ENCODE data around the gene PRKG1. TPM values are rescaled to one million over a fixed set of nuclear protein-coding genes. Genes with fewer than 3 reads are reported as not detected.
"Not testable (repeated sequence)": the region's sequence is repeated elsewhere in the genome, so short reads cannot be mapped to it uniquely, and the experiment has no call there.

Gene PRKG1
- total and polyA plus RNA-seq, 2 donors from 2014 or later: 3.6 to 14.8 TPM

DNA sequence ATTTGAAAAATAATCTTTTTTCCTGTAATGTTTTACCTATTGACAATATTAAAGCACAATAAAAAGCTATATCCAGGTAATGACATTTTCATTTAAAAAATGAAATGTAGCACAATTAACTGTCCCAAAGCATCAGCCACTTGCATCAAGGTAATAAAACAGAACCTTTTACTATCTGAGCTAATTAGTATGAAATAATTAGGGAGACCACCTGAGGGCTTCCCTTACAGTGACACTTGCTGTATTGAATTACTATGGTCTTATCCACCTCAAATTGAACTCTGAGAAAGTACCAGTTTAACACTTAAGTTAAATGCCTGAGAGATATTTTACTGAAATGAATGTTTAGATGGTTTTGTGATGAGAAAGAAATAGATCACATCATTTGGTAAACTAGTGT is 1120.4 kb downstream of the PRKG1 start:
- DNase-seq (no peak), FAIRE-seq (no peak)
- no peaks in the 10 kb centered on the region for H3K27me3 ChIP-seq (ENCODE audit: control insufficient read depth, insufficient read depth, low read length)
- intact Hi-C loops (cut with DNase I): no loop called here
- H3K4me1 ChIP-seq (ENCODE audit: control insufficient read depth in 2 of 3, insufficient read depth in 2 of 3, low read depth in 1 of 3, low read length in 3 of 3): no peaks in the 10 kb centered on the region
- H3K9ac ChIP-seq (ENCODE audit: low read length in 3 of 3): no peak overlapping the region
- H3K27ac ChIP-seq (ENCODE audit: low read depth in 2 of 2, low read length in 2 of 2): no peak overlapping the region
- TF ChIP-seq, protein P1, sequence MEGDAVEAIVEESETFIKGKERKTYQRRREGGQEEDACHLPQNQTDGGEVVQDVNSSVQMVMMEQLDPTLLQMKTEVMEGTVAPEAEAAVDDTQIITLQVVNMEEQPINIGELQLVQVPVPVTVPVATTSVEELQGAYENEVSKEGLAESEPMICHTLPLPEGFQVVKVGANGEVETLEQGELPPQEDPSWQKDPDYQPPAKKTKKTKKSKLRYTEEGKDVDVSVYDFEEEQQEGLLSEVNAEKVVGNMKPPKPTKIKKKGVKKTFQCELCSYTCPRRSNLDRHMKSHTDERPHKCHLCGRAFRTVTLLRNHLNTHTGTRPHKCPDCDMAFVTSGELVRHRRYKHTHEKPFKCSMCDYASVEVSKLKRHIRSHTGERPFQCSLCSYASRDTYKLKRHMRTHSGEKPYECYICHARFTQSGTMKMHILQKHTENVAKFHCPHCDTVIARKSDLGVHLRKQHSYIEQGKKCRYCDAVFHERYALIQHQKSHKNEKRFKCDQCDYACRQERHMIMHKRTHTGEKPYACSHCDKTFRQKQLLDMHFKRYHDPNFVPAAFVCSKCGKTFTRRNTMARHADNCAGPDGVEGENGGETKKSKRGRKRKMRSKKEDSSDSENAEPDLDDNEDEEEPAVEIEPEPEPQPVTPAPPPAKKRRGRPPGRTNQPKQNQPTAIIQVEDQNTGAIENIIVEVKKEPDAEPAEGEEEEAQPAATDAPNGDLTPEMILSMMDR (IDR thresholded peaks at IDR 0.05; ENCODE audit: borderline replicate concordance, extremely low read depth, insufficient read depth): no peak
- H3K36me3 ChIP-seq (ENCODE audit: control insufficient read depth in 2 of 3, insufficient read depth in 3 of 3, low read length in 3 of 3): no peaks in the 10 kb centered on the region
- no peak overlapping the region for H3K4me3 ChIP-seq (ENCODE audit: low read length in 3 of 3)
- H3K9me3 ChIP-seq (ENCODE audit: control insufficient read depth in 2 of 3, insufficient read depth in 1 of 3, low read length in 3 of 3): no peaks in the 10 kb centered on the region

DNA sequence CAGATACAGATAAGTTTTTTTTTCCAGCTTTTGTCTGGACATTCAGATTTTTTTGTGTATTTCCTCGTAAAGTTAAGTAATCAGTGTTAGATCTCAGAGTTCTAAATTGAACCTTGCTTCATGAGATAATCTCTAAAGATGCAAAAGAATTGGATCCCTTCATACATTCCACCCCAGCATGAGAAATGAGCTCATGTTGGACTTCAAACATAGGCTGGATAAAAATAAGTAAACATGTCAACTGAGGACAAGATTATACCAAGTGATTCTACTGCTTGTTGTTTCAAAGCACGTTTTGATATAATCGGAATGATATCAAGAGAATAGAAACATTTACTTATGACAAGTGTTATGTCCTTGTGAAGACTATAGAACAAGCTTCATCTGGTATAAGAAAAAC is 1122.8 kb downstream of the PRKG1 start:
- H3K27ac ChIP-seq (ENCODE audit: low read depth in 2 of 2, low read length in 2 of 2): no peak overlapping the region
- FAIRE-seq: no peak
- DNase-seq: no peak
- TF ChIP-seq, protein P1 (IDR thresholded peaks at IDR 0.05; ENCODE audit: borderline replicate concordance, extremely low read depth, insufficient read depth): no peak
- H3K4me3 ChIP-seq (ENCODE audit: low read length in 3 of 3): no peak overlapping the region
- no peak overlapping the region for H3K9ac ChIP-seq (ENCODE audit: low read length in 3 of 3)
- H3K4me1 ChIP-seq (ENCODE audit: control insufficient read depth in 2 of 3, insufficient read depth in 2 of 3, low read depth in 1 of 3, low read length in 3 of 3): no peaks in the 10 kb centered on the region
- H3K36me3 ChIP-seq (ENCODE audit: control insufficient read depth in 2 of 3, insufficient read depth in 3 of 3, low read length in 3 of 3): no peaks in the 10 kb centered on the region
- intact Hi-C loops (cut with DNase I): no loop called here
- no peaks in the 10 kb centered on the region for H3K9me3 ChIP-seq (ENCODE audit: control insufficient read depth in 2 of 3, insufficient read depth in 1 of 3, low read length in 3 of 3)
- H3K27me3 ChIP-seq (ENCODE audit: control insufficient read depth, insufficient read depth, low read length): no peaks in the 10 kb centered on the region

DNA sequence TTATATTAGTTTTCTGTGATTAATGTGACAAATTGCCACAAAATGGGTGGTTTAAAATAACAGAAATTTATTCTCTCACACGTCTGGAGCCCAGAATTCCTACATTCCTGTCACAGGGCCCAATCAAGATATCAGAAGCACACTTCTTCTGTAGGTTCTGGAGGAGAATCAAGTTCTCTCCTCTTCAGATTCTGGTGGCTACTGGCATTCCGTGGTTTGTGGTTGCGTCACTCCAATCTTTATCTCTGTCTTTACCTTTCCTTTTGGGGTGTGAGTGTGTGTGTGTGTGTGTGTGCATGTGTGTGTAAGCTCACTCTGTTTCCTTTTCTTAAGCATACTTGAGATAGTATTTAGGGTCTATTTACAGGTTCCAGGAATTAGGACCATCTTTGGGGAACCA is 1124.3 kb downstream of the PRKG1 start:
- Histone ChIP-seq H3K9ac (ENCODE audit: low read length in 3 of 3) (no peak overlapping the region), H3K36me3 (ENCODE audit: control insufficient read depth in 2 of 3, insufficient read depth in 3 of 3, low read length in 3 of 3) (no peaks in the 10 kb centered on the region), H3K4me3 (ENCODE audit: low read length in 3 of 3) (no peak overlapping the region), H3K27me3 (ENCODE audit: control insufficient read depth, insufficient read depth, low read length) (no peaks in the 10 kb centered on the region), H3K4me1 (ENCODE audit: control insufficient read depth in 2 of 3, insufficient read depth in 2 of 3, low read depth in 1 of 3, low read length in 3 of 3) (no peaks in the 10 kb centered on the region), H3K9me3 (ENCODE audit: control insufficient read depth in 2 of 3, insufficient read depth in 1 of 3, low read length in 3 of 3) (no peaks in the 10 kb centered on the region), H3K27ac (ENCODE audit: low read depth in 2 of 2, low read length in 2 of 2) (no peak overlapping the region)
- FAIRE-seq (no peak), DNase-seq (no peak)
- TF ChIP-seq, protein P1 (IDR thresholded peaks at IDR 0.05; ENCODE audit: borderline replicate concordance, extremely low read depth, insufficient read depth): no peak
- intact Hi-C loops (cut with DNase I): no loop called here

DNA sequence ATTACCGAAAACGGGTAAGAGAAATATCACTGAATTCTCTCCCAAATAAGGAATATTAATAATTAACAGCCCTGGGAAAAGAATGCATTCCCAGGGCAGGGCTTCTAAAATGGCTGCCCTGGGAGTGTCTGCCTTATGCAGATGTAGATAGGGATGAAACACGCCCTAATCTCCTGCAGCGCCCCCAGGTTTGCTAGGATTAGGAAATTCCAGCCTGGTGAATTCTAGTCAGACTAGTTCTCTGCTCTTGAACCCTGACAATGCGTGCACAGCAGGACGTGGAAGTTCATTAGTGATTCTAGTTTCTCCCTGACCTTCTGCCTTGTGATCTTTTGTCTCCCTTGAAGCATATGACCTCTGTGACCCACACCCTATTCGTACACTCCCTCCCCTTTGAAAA is 1130.6 kb downstream of the PRKG1 start:
- FAIRE-seq; intact Hi-C loops (cut with DNase I); H3K4me1 ChIP-seq (ENCODE audit: control insufficient read depth in 2 of 3, insufficient read depth in 2 of 3, low read depth in 1 of 3, low read length in 3 of 3): not testable (repeated sequence)

More for the DNA sequence above, 1130.6 kb downstream of the PRKG1 start:
- H3K9ac ChIP-seq (ENCODE audit: low read length in 3 of 3); DNase-seq; H3K36me3 ChIP-seq (ENCODE audit: control insufficient read depth in 2 of 3, insufficient read depth in 3 of 3, low read length in 3 of 3); H3K9me3 ChIP-seq (ENCODE audit: control insufficient read depth in 2 of 3, insufficient read depth in 1 of 3, low read length in 3 of 3); H3K4me3 ChIP-seq (ENCODE audit: low read length in 3 of 3); H3K27me3 ChIP-seq (ENCODE audit: control insufficient read depth, insufficient read depth, low read length); H3K27ac ChIP-seq (ENCODE audit: low read depth in 2 of 2, low read length in 2 of 2): not testable (repeated sequence)
